NT2/D1 (cell line): ENCODE measurements around the gene KLHL3.

Experiments used
- DNase-seq: peaks from one replicate; pipeline ENCODE4 v3.0.0-alpha.2; 2011; ENCODE audit warnings: low read depth, low spot score
- H3K27me3 ChIP-seq: 2 replicates; pipeline ENCODE4 v1.6.0; 2011; ENCODE audit warnings: mild to moderate bottlenecking; ENCODE audit not compliant: insufficient read length, insufficient read depth
- H3K36me3 ChIP-seq: 2 replicates; pipeline ENCODE4 v1.6.1; 2011; ENCODE audit warnings: mild to moderate bottlenecking, low read length, mixed read lengths; ENCODE audit not compliant: insufficient read depth, insufficient read length
- H3K4me1 ChIP-seq: 2 replicates; pipeline ENCODE4 v1.5.1; 2011; ENCODE audit not compliant: insufficient read depth, insufficient read length
- H3K4me3 ChIP-seq: 2 replicates; pipeline ENCODE4 v1.5.1; 2011; ENCODE audit warnings: low read depth; ENCODE audit not compliant: insufficient read length
- H3K9ac ChIP-seq: 2 replicates; pipeline ENCODE4 v1.6.0; 2011; ENCODE audit warnings: low read depth; ENCODE audit not compliant: insufficient read length
- H3K9me3 ChIP-seq: 2 replicates; pipeline ENCODE4 v1.5.1; 2011; ENCODE audit warnings: mild to moderate bottlenecking, low read length; ENCODE audit not compliant: insufficient read depth
- SUZ12 ChIP-seq: IDR thresholded peaks from 2 replicates; pipeline ENCODE4 v1.6.1; 2011; ENCODE audit not compliant: insufficient read length, insufficient read depth; ENCODE audit errors: extremely low read depth
- YY1 ChIP-seq: IDR thresholded peaks from 2 replicates; pipeline ENCODE4 v1.6.1; 2011; ENCODE audit not compliant: insufficient read length, insufficient read depth
- ZNF274 ChIP-seq: IDR thresholded peaks from 2 replicates; pipeline ENCODE4 v1.6.1; 2011; ENCODE audit warnings: mild to moderate bottlenecking, low read depth, low read length

The KLHL3 gene

DNA sequence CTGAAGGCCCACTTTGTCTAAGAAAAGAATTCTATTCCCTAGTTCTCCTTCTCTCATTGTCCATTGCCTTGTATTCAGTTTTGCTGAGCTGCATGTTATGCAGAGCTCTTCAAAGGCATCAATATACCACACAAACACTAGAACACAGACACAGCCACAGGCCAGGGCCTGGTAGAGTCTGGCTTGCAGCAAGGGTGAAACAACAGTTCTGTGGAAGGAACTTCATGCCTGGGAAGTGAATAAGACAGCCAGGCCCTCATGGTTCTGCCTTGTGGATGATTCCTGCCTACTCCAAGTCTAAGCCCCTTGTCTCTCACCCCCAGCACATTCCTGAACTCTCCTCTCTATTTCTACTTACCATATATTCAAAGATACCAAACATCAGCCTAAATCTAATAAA, 30.8 kb downstream of the KLHL3 start:
- H3K4me1 ChIP-seq = no peaks in the 10 kb centered on the region

DNA sequence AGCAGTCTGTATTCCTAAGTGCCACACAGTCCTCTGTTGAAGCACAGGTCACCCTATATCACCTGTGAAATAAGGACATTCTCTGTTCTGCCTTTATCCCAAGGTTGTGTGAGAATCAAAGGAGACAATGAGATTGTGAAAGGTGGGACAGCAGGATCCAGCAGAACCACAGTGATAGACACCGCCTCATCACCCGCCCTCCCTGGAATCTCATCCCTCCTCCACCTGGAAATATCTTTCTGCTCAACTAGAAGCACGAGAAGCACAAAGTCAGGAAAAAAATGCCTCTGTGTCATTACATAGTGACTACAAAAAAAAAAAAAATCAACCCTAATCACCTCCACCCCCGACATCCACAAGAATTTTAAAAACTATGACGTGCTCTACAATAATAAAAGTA, 32.3 kb downstream of the KLHL3 start:
- H3K4me3 ChIP-seq = no peak overlapping the region
- no peaks in the 10 kb centered on the region for H3K27me3 ChIP-seq
- DNase-seq = no peak
- H3K36me3 ChIP-seq = no peaks in the 10 kb centered on the region
- TF ChIP-seq ZNF274 (no peak), SUZ12 (no peak), YY1 (no peak)
- no peaks in the 10 kb centered on the region for H3K4me1 ChIP-seq
- no peak overlapping the region for H3K9ac ChIP-seq
- no peaks in the 10 kb centered on the region for H3K9me3 ChIP-seq

More for the DNA sequence above, 30.8 kb downstream of the KLHL3 start:
- H3K9me3 ChIP-seq = no peaks in the 10 kb centered on the region
- TF ChIP-seq YY1 (no peak), ZNF274 (no peak), SUZ12 (no peak)
- H3K4me3 ChIP-seq = no peak overlapping the region
- DNase-seq = no peak
- no peak overlapping the region for H3K9ac ChIP-seq
- no peaks in the 10 kb centered on the region for H3K36me3 ChIP-seq
- no peaks in the 10 kb centered on the region for H3K27me3 ChIP-seq

DNA sequence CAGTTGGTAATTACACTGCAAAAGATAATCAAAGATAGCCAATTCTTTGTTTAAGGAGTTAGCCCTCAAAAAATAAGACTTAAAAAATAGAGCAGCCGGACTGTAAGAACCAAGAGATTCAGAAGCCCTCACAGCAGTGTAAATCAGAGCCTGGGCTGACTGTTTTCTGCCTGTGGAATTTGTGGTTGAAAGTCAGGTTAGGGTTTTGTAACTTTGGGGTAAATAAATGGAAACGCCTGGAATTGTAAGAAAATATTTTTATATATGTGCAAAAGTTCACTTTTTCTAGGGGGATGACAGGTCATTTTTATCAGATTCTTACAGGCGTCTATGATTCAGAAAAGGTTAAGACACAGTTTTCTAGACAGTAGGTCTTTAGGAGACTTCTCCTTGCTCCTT, 35.6 kb downstream of the KLHL3 start:
- Histone ChIP-seq H3K4me1 (no peaks in the 10 kb centered on the region), H3K9ac (no peak overlapping the region), H3K4me3 (no peak overlapping the region), H3K36me3 (peaks cover 6% of the 10 kb centered on the region), H3K27me3 (no peaks in the 10 kb centered on the region), H3K9me3 (no peaks in the 10 kb centered on the region)
- no peak for DNase-seq
- TF ChIP-seq SUZ12 = no peak
- TF ChIP-seq ZNF274 = no peak
- no peak for TF ChIP-seq YY1

DNA sequence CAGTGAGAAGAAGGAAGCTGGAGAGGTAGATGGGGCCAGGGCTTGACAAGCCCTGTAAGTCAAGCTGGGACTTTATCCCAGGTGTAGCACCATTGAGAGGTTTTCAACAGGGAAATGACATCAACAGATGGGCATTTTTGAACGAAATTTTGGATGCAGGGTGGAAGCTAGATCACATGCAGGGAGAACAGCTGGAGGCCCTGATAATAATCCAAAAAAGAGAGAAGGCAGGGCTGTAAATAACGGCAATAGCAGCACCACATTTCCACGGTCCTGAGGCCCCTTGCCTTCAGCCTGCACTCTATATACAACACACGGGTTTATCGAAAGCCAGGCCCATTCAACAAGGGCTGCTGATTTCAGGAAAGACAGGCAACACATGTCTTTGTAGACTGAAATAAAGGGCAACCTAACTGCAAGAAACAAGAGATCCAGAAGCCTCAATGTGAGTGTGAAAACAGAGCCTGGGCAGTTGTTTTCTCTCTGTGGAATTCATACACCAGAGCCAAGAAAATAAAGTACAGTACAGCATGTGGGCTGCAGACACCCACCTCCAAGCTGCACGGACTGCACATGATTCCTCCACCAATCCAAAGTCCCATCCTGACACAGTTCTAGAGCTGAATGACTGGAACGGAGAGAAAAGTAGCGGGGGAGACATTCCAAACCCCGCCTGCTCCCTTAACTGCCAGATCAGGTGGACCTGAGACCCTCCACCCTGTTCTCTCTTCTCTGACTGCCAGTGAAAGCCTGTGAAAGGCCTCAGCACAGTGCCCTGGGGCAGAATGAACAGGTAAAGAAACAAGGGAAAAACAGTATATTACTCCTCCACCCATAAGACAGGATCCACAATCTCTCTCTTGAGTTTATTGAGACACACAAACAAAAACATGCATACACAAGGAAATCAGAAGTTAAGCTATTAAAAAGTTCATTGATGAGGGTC, 36.3 kb downstream of the KLHL3 start:
- no peak for DNase-seq
- Histone ChIP-seq H3K4me3 (no peak overlapping the region), H3K4me1 (no peaks in the 10 kb centered on the region), H3K27me3 (no peaks in the 10 kb centered on the region), H3K36me3 (peaks cover 6% of the 10 kb centered on the region), H3K9ac (no peak overlapping the region), H3K9me3 (no peaks in the 10 kb centered on the region)
- no peak for TF ChIP-seq SUZ12
- TF ChIP-seq ZNF274 = no peak
- no peak for TF ChIP-seq YY1

DNA sequence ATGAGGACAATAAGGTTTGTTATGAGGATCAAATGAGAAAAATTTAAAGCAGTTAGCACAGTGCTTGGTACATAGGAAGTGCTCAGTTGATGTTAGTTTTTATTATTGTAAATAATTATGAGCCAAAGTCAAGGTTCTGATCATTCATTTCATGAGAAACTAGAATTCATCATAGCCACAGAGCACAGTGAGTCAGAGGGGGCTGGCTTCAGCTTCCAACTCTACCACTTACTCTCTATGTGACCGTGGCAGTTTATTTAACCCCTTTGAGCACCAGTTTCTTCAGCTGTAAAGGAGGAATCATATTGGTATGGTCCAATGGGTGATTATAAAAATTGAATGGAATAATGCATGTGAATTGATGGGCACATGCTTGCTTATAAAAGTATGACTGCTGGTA, 39.4 kb downstream of the KLHL3 start:
- H3K9ac ChIP-seq = no peak overlapping the region
- no peaks in the 10 kb centered on the region for H3K9me3 ChIP-seq
- no peaks in the 10 kb centered on the region for H3K4me1 ChIP-seq
- peaks cover 6% of the 10 kb centered on the region for H3K36me3 ChIP-seq
- H3K27me3 ChIP-seq = no peaks in the 10 kb centered on the region
- no peak for DNase-seq
- no peak overlapping the region for H3K4me3 ChIP-seq
- no peak for TF ChIP-seq SUZ12
- TF ChIP-seq ZNF274 = no peak
- TF ChIP-seq YY1 = no peak

DNA sequence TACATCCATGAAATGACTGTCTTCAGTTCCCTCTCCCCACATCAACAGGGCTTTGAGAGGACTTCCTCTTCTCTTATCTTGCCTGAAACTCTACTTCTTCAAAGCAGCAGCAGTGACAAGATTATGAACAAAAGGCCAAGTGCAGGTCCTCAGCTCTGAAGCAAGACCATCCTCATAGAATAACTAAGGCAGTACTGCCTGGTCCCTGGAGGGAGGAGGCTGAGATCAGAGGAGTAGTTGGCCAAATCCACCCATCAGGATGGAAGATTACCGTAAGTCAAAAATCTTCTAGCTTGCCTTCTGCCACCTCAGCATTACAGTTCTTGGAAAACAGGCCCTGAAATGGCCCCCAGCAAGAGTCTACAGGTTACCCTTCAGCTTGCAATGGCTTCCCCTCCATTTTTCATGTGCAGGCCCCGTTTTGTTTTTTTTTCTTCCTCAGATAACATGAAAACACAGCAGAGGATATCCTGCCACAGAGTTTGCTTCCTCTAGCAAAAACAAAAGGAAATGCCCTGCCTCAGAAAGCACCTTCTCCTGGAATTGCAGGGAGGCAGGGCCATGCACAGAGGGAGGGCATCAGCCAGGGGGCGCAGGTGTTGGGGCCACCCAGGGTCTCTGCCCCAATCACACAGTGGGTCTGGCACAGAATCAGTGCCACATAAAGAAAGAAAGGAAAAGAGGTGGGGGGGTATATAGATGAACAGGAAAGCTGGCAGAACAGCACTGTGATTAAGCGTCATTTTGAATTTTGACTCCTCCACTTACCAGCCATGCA, 40.0 kb downstream of the KLHL3 start:
- no peak overlapping the region for H3K4me3 ChIP-seq
- no peaks in the 10 kb centered on the region for H3K4me1 ChIP-seq
- H3K9ac ChIP-seq = no peak overlapping the region
- peaks cover 6% of the 10 kb centered on the region for H3K36me3 ChIP-seq
- H3K27me3 ChIP-seq = no peaks in the 10 kb centered on the region
- TF ChIP-seq SUZ12 (no peak), ZNF274 (no peak), YY1 (no peak)
- no peaks in the 10 kb centered on the region for H3K9me3 ChIP-seq
- DNase-seq = no peak
